Activated CD4-positive, alpha-beta T cell treated with anti-CD3 and anti-CD28 coated beads for 36 hours (primary cell): ENCODE results near the gene PTPRG. TPM values are rescaled to one million over a fixed set of nuclear protein-coding genes. Genes with fewer than 3 reads are reported as not detected.

Experiments used
- ATAC-seq: fragments of 200-7000 bp; cut with Tn5 transposase; one replicate; pipeline ENCODE4 v1.10.0; 2021; ENCODE audit warnings: mild to moderate bottlenecking, moderate library complexity
- CTCF ChIA-PET: fragments of 350-600 bp; sonication (Branson Sonifier 250); formaldehyde crosslinking; loops from one replicate; lab custom pipeline; 2021; ENCODE audit warnings: antibody characterized with exemption; lab: Charles Lee
- POLR2A ChIA-PET: fragments of 350-600 bp; sonication (Branson Sonifier 250); formaldehyde crosslinking; loops from one replicate; lab custom pipeline; 2021; ENCODE audit warnings: antibody characterized with exemption, inconsistent platforms; lab: Charles Lee
- DNase-seq: peaks from one replicate; pipeline ENCODE4 v3.0.0-alpha.2; 2020
- H3K27ac Mint-ChIP-seq: one replicate; pipeline ENCODE4 v1.8.0; 2021; ENCODE audit warnings: mixed read lengths
- H3K27me3 Mint-ChIP-seq: one replicate; pipeline ENCODE4 v1.8.0; 2021; ENCODE audit warnings: mixed read lengths
- H3K36me3 Mint-ChIP-seq: one replicate; pipeline ENCODE4 v1.8.0; 2021; ENCODE audit warnings: low read depth, mixed read lengths
- H3K4me1 Mint-ChIP-seq: one replicate; pipeline ENCODE4 v1.8.0; 2021; ENCODE audit warnings: mixed read lengths
- H3K4me3 Mint-ChIP-seq: one replicate; pipeline ENCODE4 v1.8.0; 2021; ENCODE audit warnings: mild to moderate bottlenecking, moderate library complexity, mixed read lengths
- H3K9me3 Mint-ChIP-seq: one replicate; pipeline ENCODE4 v1.8.0; 2021; ENCODE audit warnings: low read depth, mixed read lengths
- intact Hi-C, 2 experiments: fragments of 100-400 bp; cut with DNase I in 1 of 2; cut with micrococcal nuclease in 1 of 2; formaldehyde crosslinking; loops; one replicate each; pipeline versions ENCODE4 v1.14.2 to v1.15.1; 2022 to 2024; cut with DNase I, micrococcal nuclease
- total RNA-seq, 2 experiments: library from RNA; stranded (reverse); gene quantifications; one replicate each; pipeline ENCODE4 v1.2.3, GENCODE V29; 2021

PTPRG gene
- total RNA-seq, 2 experiments from 2014 or later = 0.32 to 0.33 TPM

- Mint-ChIP-seq H3K9me3 (no peaks in the 10 kb centered on the region), H3K4me3 (no peak overlapping the region), H3K36me3 (no peaks in the 10 kb centered on the region), H3K27ac (no peak overlapping the region), H3K27me3 (no peaks in the 10 kb centered on the region), H3K4me1 (no peaks in the 10 kb centered on the region)
- CTCF ChIA-PET = interaction anchor here (1.4 to 1.6 kb wide), 2 partner anchors 10 to 15 kb away, joined by 4 to 5 read pairs; no protein-coding TSS in a partner anchor
- ATAC-seq (no peak), DNase-seq (no peak)
- intact Hi-C loops = no loop called here
- POLR2A ChIA-PET = no interaction called here
Measured at GRCh38 chr3:61922118-61922517, 360.7 kb downstream of the PTPRG start.

GRCh38 chr3:61924090-61924735 lies 362.8 kb downstream of the PTPRG start:
- POLR2A ChIA-PET = no interaction called here
- intact Hi-C loops = no loop called here
- no peak overlapping the region for H3K4me3 Mint-ChIP-seq

GRCh38 chr3:61924991-61925390 lies 363.6 kb downstream of the PTPRG start:
- Mint-ChIP-seq H3K36me3 (no peaks in the 10 kb centered on the region), H3K4me3 (no peak overlapping the region), H3K27ac (no peak overlapping the region), H3K9me3 (no peaks in the 10 kb centered on the region), H3K27me3 (no peaks in the 10 kb centered on the region), H3K4me1 (no peaks in the 10 kb centered on the region)
- ATAC-seq (no peak), DNase-seq (no peak)
- POLR2A ChIA-PET = no interaction called here
- intact Hi-C loops = no loop called here
- CTCF ChIA-PET = no interaction called here

More at GRCh38 chr3:61924090-61924735, 362.8 kb downstream of the PTPRG start:
- DNase-seq (no peak), ATAC-seq (no peak)
- H3K27ac Mint-ChIP-seq = no peak overlapping the region
- CTCF ChIA-PET = no interaction called here
- H3K4me1 Mint-ChIP-seq = no peaks in the 10 kb centered on the region
- no peaks in the 10 kb centered on the region for H3K9me3 Mint-ChIP-seq
- H3K27me3 Mint-ChIP-seq = no peaks in the 10 kb centered on the region
- H3K36me3 Mint-ChIP-seq = no peaks in the 10 kb centered on the region

GRCh38 chr3:61925721-61926120 lies 364.4 kb downstream of the PTPRG start:
- Mint-ChIP-seq H3K4me3 (no peak overlapping the region), H3K36me3 (no peaks in the 10 kb centered on the region), H3K27me3 (peaks cover 2% of the 10 kb centered on the region), H3K4me1 (no peaks in the 10 kb centered on the region), H3K27ac (no peak overlapping the region), H3K9me3 (no peaks in the 10 kb centered on the region)
- ATAC-seq = no peak
- intact Hi-C loops = no loop called here
- no peak for DNase-seq
- ChIA-PET POLR2A (no interaction called here), CTCF (interaction anchor here (0.6 kb wide), 1 partner anchor 416 kb away, joined by 3 read pairs; no protein-coding TSS in a partner anchor)

- no peaks in the 10 kb centered on the region for H3K9me3 Mint-ChIP-seq
- peaks cover 2% of the 10 kb centered on the region for H3K27me3 Mint-ChIP-seq
- ATAC-seq = no peak
- no peak for DNase-seq
- no peak overlapping the region for H3K27ac Mint-ChIP-seq
- intact Hi-C loops = no loop called here
- CTCF ChIA-PET = no interaction called here
- POLR2A ChIA-PET = no interaction called here
- H3K4me1 Mint-ChIP-seq = no peaks in the 10 kb centered on the region
- H3K4me3 Mint-ChIP-seq = no peak overlapping the region
- H3K36me3 Mint-ChIP-seq = no peaks in the 10 kb centered on the region
Measured at GRCh38 chr3:61926923-61927322, 365.6 kb downstream of the PTPRG start.

GRCh38 chr3:61927332-61927731 lies 366.0 kb downstream of the PTPRG start:
- ChIA-PET CTCF (no interaction called here), POLR2A (no interaction called here)
- Mint-ChIP-seq H3K4me3 (no peak overlapping the region), H3K27ac (no peak overlapping the region), H3K9me3 (no peaks in the 10 kb centered on the region), H3K27me3 (peaks cover 2% of the 10 kb centered on the region), H3K36me3 (no peaks in the 10 kb centered on the region), H3K4me1 (no peaks in the 10 kb centered on the region)
- DNase-seq (no peak), ATAC-seq (no peak)
- intact Hi-C loops = no loop called here

GRCh38 chr3:61928039-61928438 lies 366.7 kb downstream of the PTPRG start:
- H3K27me3 Mint-ChIP-seq = peaks cover 2% of the 10 kb centered on the region
- ChIA-PET CTCF (no interaction called here), POLR2A (no interaction called here)
- ATAC-seq (no peak), DNase-seq (no peak)
- intact Hi-C loops = no loop called here
- H3K4me1 Mint-ChIP-seq = no peaks in the 10 kb centered on the region
- H3K9me3 Mint-ChIP-seq = no peaks in the 10 kb centered on the region
- H3K27ac Mint-ChIP-seq = no peak overlapping the region
- H3K4me3 Mint-ChIP-seq = no peak overlapping the region
- no peaks in the 10 kb centered on the region for H3K36me3 Mint-ChIP-seq

- intact Hi-C loops = no loop called here
- H3K27ac Mint-ChIP-seq = no peak overlapping the region
- no peak overlapping the region for H3K4me3 Mint-ChIP-seq
- no peaks in the 10 kb centered on the region for H3K36me3 Mint-ChIP-seq
- H3K27me3 Mint-ChIP-seq = peaks cover 2% of the 10 kb centered on the region
- CTCF ChIA-PET = no interaction called here
- ATAC-seq (no peak), DNase-seq (no peak)
- no peaks in the 10 kb centered on the region for H3K4me1 Mint-ChIP-seq
- POLR2A ChIA-PET = no interaction called here
- H3K9me3 Mint-ChIP-seq = no peaks in the 10 kb centered on the region
Measured at GRCh38 chr3:61928776-61929314, 367.5 kb downstream of the PTPRG start.

- intact Hi-C loops = loop anchor here in 1 of 2 experiments (10.0 kb wide), 1 partner anchor 365 kb away; the partner anchor contains the start of gene PTPRG
- peaks cover 2% of the 10 kb centered on the region for H3K27me3 Mint-ChIP-seq
- H3K36me3 Mint-ChIP-seq = no peaks in the 10 kb centered on the region
- H3K27ac Mint-ChIP-seq = no peak overlapping the region
- H3K4me1 Mint-ChIP-seq = no peaks in the 10 kb centered on the region
- no peak overlapping the region for H3K4me3 Mint-ChIP-seq
- POLR2A ChIA-PET = no interaction called here
- no peak for ATAC-seq
- CTCF ChIA-PET = no interaction called here
- DNase-seq = no peak
- no peaks in the 10 kb centered on the region for H3K9me3 Mint-ChIP-seq
Measured at GRCh38 chr3:61929617-61930016, 368.2 kb downstream of the PTPRG start.

- Mint-ChIP-seq H3K4me1 (no peaks in the 10 kb centered on the region), H3K27ac (no peak overlapping the region), H3K36me3 (no peaks in the 10 kb centered on the region), H3K27me3 (peaks cover 8% of the 10 kb centered on the region), H3K9me3 (no peaks in the 10 kb centered on the region), H3K4me3 (no peak overlapping the region)
- ChIA-PET POLR2A (no interaction called here), CTCF (interaction anchor here (0.6 to 0.8 kb wide), 2 partner anchors 33 to 218 kb away, joined by 3 to 4 read pairs; no protein-coding TSS in a partner anchor)
- DNase-seq (no peak), ATAC-seq (no peak)
- intact Hi-C loops = loop anchor here in 1 of 2 experiments (10.0 kb wide), 1 partner anchor 368 kb away; the partner anchor contains the start of gene PTPRG
Measured at GRCh38 chr3:61932499-61932898, 371.1 kb downstream of the PTPRG start.

- H3K9me3 Mint-ChIP-seq = no peaks in the 10 kb centered on the region
- CTCF ChIA-PET = interaction anchor here (0.6 kb wide), 1 partner anchor 250 kb away, joined by 3 read pairs; no protein-coding TSS in a partner anchor
- intact Hi-C loops = loop anchor here in 1 of 2 experiments (10.0 kb wide), 1 partner anchor 369 kb away; the partner anchor contains the start of gene PTPRG
Measured at GRCh38 chr3:61933798-61934504, 372.6 kb downstream of the PTPRG start.

More at GRCh38 chr3:61933798-61934504, 372.6 kb downstream of the PTPRG start:
- POLR2A ChIA-PET = no interaction called here
- Mint-ChIP-seq H3K27ac (no peak overlapping the region), H3K27me3 (peaks cover 8% of the 10 kb centered on the region), H3K4me3 (no peak overlapping the region), H3K4me1 (no peaks in the 10 kb centered on the region), H3K36me3 (no peaks in the 10 kb centered on the region)
- ATAC-seq (no peak), DNase-seq (no peak)
